Measurements from ENCODE around the gene NEXN. TPM values are rescaled to one million over a fixed set of nuclear protein-coding genes. Genes with fewer than 3 reads are reported as not detected.
"Not testable (repeated sequence)": the region's sequence is repeated elsewhere in the genome, so short reads cannot be mapped to it uniquely, and the experiment has no call there.

NEXN gene
- total RNA-seq, 6 experiments from 2014 or later: 0.42 to 3.9 (median 1.9) TPM

GRCh38 chr1:77978293-77978968 is 90.0 kb downstream of the NEXN start:
- ATAC-seq (peak; percentile 64 to 71 (median 68)), DNase-seq (peak in 1 of 3 donors; percentile 74)
- no peaks in the 10 kb centered on the region for H3K27me3 ChIP-seq
- H3K27ac ChIP-seq: peak overlapping the region; percentile 94 to 97 (median 96)
- peaks cover 0 to 6% (median 0%) of the 10 kb centered on the region in 4 donors for H3K36me3 ChIP-seq
- intact Hi-C loops (cut with DNase I): loop anchor here (10.0 kb wide), 1 partner anchor 136 kb away; no protein-coding TSS in a partner anchor
- H3K4me3 ChIP-seq: peak overlapping the region; percentile 66 to 74 (median 69)
- H3K4me1 ChIP-seq: peaks cover 0 to 29% (median 13%) of the 10 kb centered on the region in 4 donors
- peak; percentile 32 for TF ChIP-seq POLR2A (IDR thresholded peaks at IDR 0.05)
- TF ChIP-seq, protein P1, sequence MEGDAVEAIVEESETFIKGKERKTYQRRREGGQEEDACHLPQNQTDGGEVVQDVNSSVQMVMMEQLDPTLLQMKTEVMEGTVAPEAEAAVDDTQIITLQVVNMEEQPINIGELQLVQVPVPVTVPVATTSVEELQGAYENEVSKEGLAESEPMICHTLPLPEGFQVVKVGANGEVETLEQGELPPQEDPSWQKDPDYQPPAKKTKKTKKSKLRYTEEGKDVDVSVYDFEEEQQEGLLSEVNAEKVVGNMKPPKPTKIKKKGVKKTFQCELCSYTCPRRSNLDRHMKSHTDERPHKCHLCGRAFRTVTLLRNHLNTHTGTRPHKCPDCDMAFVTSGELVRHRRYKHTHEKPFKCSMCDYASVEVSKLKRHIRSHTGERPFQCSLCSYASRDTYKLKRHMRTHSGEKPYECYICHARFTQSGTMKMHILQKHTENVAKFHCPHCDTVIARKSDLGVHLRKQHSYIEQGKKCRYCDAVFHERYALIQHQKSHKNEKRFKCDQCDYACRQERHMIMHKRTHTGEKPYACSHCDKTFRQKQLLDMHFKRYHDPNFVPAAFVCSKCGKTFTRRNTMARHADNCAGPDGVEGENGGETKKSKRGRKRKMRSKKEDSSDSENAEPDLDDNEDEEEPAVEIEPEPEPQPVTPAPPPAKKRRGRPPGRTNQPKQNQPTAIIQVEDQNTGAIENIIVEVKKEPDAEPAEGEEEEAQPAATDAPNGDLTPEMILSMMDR (IDR thresholded peaks at IDR 0.05): no peak
- WGBS (ENCODE audit: insufficient coverage, low coverage, low lambda C conversion rate, missing lambda C conversion rate): under 1% methylated on average over 31 of the region's 34 CpGs
- no peaks in the 10 kb centered on the region for H3K9me3 ChIP-seq

DNA sequence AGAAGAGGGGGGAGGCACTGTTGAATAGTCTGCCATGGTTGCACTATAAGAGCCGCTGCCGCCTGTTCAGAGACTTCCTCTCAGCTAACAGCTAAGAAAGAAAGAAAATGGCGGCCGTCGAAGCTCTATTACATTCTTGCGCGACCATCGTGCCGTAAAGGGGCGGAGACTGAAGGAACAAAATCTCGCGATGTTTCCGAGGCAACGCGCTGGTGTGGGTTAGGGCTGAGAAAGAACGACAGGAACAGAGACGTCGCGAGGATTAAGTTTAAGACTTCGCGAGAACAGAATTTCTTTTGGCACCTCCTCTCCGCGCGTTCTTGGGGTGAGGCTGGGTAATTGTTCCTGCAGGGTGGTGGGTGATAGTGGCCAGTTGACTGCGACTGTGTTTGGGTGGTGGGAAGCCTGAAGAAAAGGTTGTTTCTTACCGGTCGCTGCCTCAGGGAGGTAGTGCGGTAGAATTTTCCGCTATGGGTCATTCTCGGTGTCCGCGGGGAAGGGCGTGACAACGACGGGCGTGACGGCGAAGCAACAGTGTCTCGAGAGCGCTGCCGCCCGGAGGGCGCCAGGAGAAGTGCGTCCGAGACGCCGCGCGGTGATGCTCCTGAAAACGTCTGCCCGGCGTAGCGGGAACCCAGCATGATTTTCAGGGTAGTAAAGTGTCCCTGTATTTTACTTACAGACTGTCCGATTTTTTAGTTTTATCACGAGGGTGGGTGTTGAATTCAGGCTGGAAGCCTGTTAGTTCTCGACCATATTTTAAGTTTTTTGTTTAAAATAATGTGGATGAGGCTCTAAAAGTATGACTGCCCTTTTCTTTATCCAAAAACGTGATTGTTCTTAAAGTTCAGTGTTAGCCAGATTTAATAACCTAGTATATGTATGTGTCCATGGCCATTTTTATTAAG is 90.8 kb downstream of the NEXN start, which contains the start of gene FUBP1:
FUBP1 (minus strand) TSS at position 104 of the 908 bp plus-strand sequence; CDS start at position 36, 68 bp downstream.
- Histone ChIP-seq H3K27me3 (no peaks in the 10 kb centered on the region), H3K36me3 (peaks cover 0 to 6% (median 0%) of the 10 kb centered on the region in 4 donors), H3K4me3 (peak within 1 kb of the TSS; percentile 66 to 74 (median 69)), H3K9me3 (no peaks in the 10 kb centered on the region), H3K4me1 (peaks cover 0 to 34% (median 13%) of the 10 kb centered on the region in 4 donors), H3K27ac (peak within 1 kb of the TSS; percentile 94 to 97 (median 96))
- WGBS (ENCODE audit: insufficient coverage, low coverage, low lambda C conversion rate, missing lambda C conversion rate): under 1% methylated on average over 31 of the region's 57 CpGs
- DNase-seq: peak; percentile 92 to 95 (median 93)
- ATAC-seq: peak; percentile 88 to 94 (median 90)
- TF ChIP-seq POLR2A (IDR thresholded peaks at IDR 0.05): peak; percentile 83
- TF ChIP-seq, protein P1 (IDR thresholded peaks at IDR 0.05): peak; percentile 66 to 76 (median 72)
- intact Hi-C loops (cut with DNase I): loop anchor here (10.0 kb wide), 1 partner anchor 136 kb away; no protein-coding TSS in a partner anchor

- DNase-seq; H3K9me3 ChIP-seq; ATAC-seq; H3K4me3 ChIP-seq; H3K4me1 ChIP-seq; intact Hi-C loops (cut with DNase I); H3K36me3 ChIP-seq; H3K27me3 ChIP-seq: not testable (repeated sequence)
- 68% methylated on average over 6 of the region's 8 CpGs for WGBS (ENCODE audit: insufficient coverage, low coverage, low lambda C conversion rate, missing lambda C conversion rate)
- H3K27ac ChIP-seq: peak overlapping the region in 1 of 3 donors; percentile 20
Observed at GRCh38 chr1:77983352-77983996, 95.0 kb downstream of the NEXN start.

DNA sequence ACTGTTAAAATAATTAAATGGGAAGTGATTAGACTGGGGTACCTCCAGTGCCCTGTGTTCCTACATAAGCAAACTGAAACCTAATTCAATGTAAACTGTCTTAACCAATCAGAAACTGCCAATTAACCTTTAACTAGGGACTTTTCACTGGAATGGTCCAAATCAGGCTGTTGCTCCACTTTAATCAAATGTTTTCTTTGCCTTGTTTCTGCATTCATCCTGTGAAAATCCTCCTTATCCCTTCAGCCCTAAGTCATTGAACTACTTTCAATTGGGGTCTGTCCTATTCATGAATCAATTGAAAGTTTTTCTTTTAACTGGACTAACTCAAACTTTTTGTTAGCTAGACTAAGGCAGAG is 95.6 kb downstream of the NEXN start:
- TF ChIP-seq, protein P1 (IDR thresholded peaks at IDR 0.05): no peak
- no peak for TF ChIP-seq POLR2A (IDR thresholded peaks at IDR 0.05)
- Histone ChIP-seq H3K27me3 (no peaks in the 10 kb centered on the region), H3K4me3 (no peak overlapping the region), H3K27ac (peak overlapping the region in 1 of 3 donors; percentile 20), H3K36me3 (no peaks in the 10 kb centered on the region), H3K4me1 (peaks cover 0 to 6% (median 2%) of the 10 kb centered on the region in 4 donors), H3K9me3 (no peaks in the 10 kb centered on the region)
- intact Hi-C loops (cut with DNase I): no loop called here
- no peak for DNase-seq
- ATAC-seq: no peak

Measured in right lobe of liver (tissue), 6 donors.